CD14-positive monocyte (primary cell): Measurements from ENCODE around the gene GTF3C1. TPM values are rescaled to one million over a fixed set of nuclear protein-coding genes. Genes with fewer than 3 reads are reported as not detected.

ENCODE experiments used
- DNase-seq, 3 donors: peaks; one replicate each; pipeline ENCODE4 v3.0.0-alpha.2; 2011 to 2022
- H2AFZ ChIP-seq: 2 replicates; pipeline ENCODE4 v1.6.0; 2012; ENCODE audit warnings: mild to moderate bottlenecking, low read depth, low read length, inconsistent platforms; ENCODE audit not compliant: insufficient read depth, poor library complexity, severe bottlenecking
- H3K27ac ChIP-seq, 2 donors: 1 replicate in 1 of 2; 2 replicates in 1 of 2; pipeline ENCODE4 v1.5.1; 2012 to 2013; ENCODE audit warnings: low read length in 2 of 2, control low read depth in 1 of 2, inconsistent platforms in 1 of 2, low read depth in 1 of 2, mild to moderate bottlenecking in 1 of 2
- H3K27me3 ChIP-seq, 2 donors: one replicate each; pipeline versions ENCODE4 v1.6.0 to v1.6.1; 2011 to 2013; ENCODE audit warnings: low read length in 2 of 2; ENCODE audit not compliant: control insufficient read depth in 2 of 2, insufficient read depth in 2 of 2
- H3K36me3 ChIP-seq, 2 donors: replicated peaks in 1 of 2; 1 replicate in 1 of 2; 2 replicates in 1 of 2; pipeline versions ENCODE4 v1.5.1 to v1.6.1; 2012 to 2013; ENCODE audit warnings: low read length in 2 of 2, control low read depth in 1 of 2, inconsistent platforms in 1 of 2, mild to moderate bottlenecking in 1 of 2; ENCODE audit not compliant: insufficient read depth in 2 of 2, control insufficient read depth in 1 of 2
- H3K4me1 ChIP-seq, 2 donors: 1 replicate in 1 of 2; 2 replicates in 1 of 2; pipeline versions ENCODE4 v1.5.1 to v1.6.1; 2012 to 2013; ENCODE audit warnings: low read length in 2 of 2, control low read depth in 1 of 2, inconsistent platforms in 1 of 2, mild to moderate bottlenecking in 1 of 2, moderate library complexity in 1 of 2; ENCODE audit not compliant: insufficient read depth in 2 of 2, control insufficient read depth in 1 of 2
- H3K4me2 ChIP-seq: replicated peaks from 2 replicates; pipeline ENCODE3; 2012; ENCODE audit warnings: low read length, moderate library complexity, mild to moderate bottlenecking; ENCODE audit not compliant: poor library complexity, severe bottlenecking; ENCODE audit errors: extremely low read depth
- H3K4me3 ChIP-seq, 3 experiments: fragments of 200-600 bp in 1 of 3; sonication (generic) in 1 of 3; replicated peaks in 1 of 3; 1 replicate in 2 of 3; 2 replicates in 1 of 3; pipeline ENCODE4 v1.5.1; 2011 to 2013; ENCODE audit warnings: low read length in 3 of 3, mild to moderate bottlenecking in 3 of 3, control low read depth in 2 of 3, low read depth in 2 of 3, inconsistent platforms in 1 of 3, moderate library complexity in 1 of 3
- H3K79me2 ChIP-seq: 2 replicates; pipeline ENCODE4 v1.6.0; 2012; ENCODE audit warnings: mild to moderate bottlenecking, control low read depth, inconsistent platforms, low read length, moderate library complexity; ENCODE audit not compliant: insufficient read depth
- H3K9ac ChIP-seq: 2 replicates; pipeline ENCODE4 v1.6.0; 2017; ENCODE audit warnings: low read length, mild to moderate bottlenecking; ENCODE audit not compliant: insufficient read depth, poor library complexity, severe bottlenecking
- H3K9me3 ChIP-seq, 2 donors: replicated peaks in 1 of 2; 1 replicate in 1 of 2; 2 replicates in 1 of 2; pipeline versions ENCODE4 v1.5.1 to v1.6.1; 2012 to 2013; ENCODE audit warnings: low read length in 2 of 2, control low read depth in 1 of 2; ENCODE audit not compliant: control insufficient read depth in 1 of 2, insufficient read depth in 1 of 2
- H4K20me1 ChIP-seq: 2 replicates; pipeline ENCODE4 v1.6.0; 2012; ENCODE audit warnings: mild to moderate bottlenecking, low read length, control low read depth, moderate library complexity; ENCODE audit not compliant: insufficient read depth
- H3K27ac Mint-ChIP-seq, 7 donors: one replicate each; pipeline ENCODE4 v1.8.0; 2020; ENCODE audit warnings: mild to moderate bottlenecking in 7 of 7, mixed read lengths in 7 of 7, moderate library complexity in 6 of 7, inconsistent platforms in 2 of 7
- H3K27me3 Mint-ChIP-seq, 3 donors: one replicate each; pipeline ENCODE4 v1.8.0; 2021 to 2022; ENCODE audit warnings: low read depth in 3 of 3, mild to moderate bottlenecking in 3 of 3, mixed read lengths in 3 of 3, moderate library complexity in 3 of 3, inconsistent platforms in 1 of 3
- H3K36me3 Mint-ChIP-seq, 2 donors: one replicate each; pipeline ENCODE4 v1.8.0; 2020; ENCODE audit warnings: mixed read lengths in 2 of 2, inconsistent platforms in 1 of 2, mild to moderate bottlenecking in 1 of 2
- H3K4me1 Mint-ChIP-seq: one replicate; pipeline ENCODE4 v1.8.0; 2020; ENCODE audit warnings: mild to moderate bottlenecking, mixed read lengths
- H3K4me3 Mint-ChIP-seq, 2 donors: one replicate each; pipeline ENCODE4 v1.8.0; 2020; ENCODE audit warnings: mild to moderate bottlenecking in 2 of 2, mixed read lengths in 2 of 2, moderate library complexity in 1 of 2
- H3K9me3 Mint-ChIP-seq, 7 donors: one replicate each; pipeline ENCODE4 v1.8.0; 2020 to 2022; ENCODE audit warnings: mixed read lengths in 7 of 7, mild to moderate bottlenecking in 6 of 7, moderate library complexity in 6 of 7, inconsistent platforms in 2 of 7
- WGBS: methylation state at CpG from one replicate; pipeline ENCODE4 v1.1.5; 2013; ENCODE audit warnings: missing lambda C conversion rate; ENCODE audit not compliant: insufficient coverage; 5-methylcytosine and 5-hydroxymethylcytosine counted together
- intact Hi-C, 2 donors: fragments of 100-400 bp; cut with micrococcal nuclease; formaldehyde crosslinking; loops; one replicate each; pipeline versions ENCODE4 v1.15.0 to v1.15.1; 2023
- polyA plus RNA-seq, 3 donors: library from polyadenylated mRNA; depleted of rRNA in 1 of 3; unstranded in 2 of 3; stranded (reverse) in 1 of 3; fragments of 300-500 nt in 2 of 3; fragments of >200 nt in 1 of 3; fragmentation: Illumina TruSeq in 2 of 3; gene quantifications; 1 replicate in 2 of 3; 2 replicates in 1 of 3; pipeline ENCODE4 v1.2.3, GENCODE V29; 2012 to 2021
- TF ChIP-seq, protein P1 (sequence below): fragments of 200-600 bp; IDR thresholded peaks from one replicate; pipeline ENCODE4 v1.8.0; 2022; ENCODE audit warnings: antibody characterized with exemption, mild to moderate bottlenecking

The GTF3C1 gene
- polyA plus RNA-seq, 3 donors, result 7.0 to 22.0 (median 12.8) TPM

DNA sequence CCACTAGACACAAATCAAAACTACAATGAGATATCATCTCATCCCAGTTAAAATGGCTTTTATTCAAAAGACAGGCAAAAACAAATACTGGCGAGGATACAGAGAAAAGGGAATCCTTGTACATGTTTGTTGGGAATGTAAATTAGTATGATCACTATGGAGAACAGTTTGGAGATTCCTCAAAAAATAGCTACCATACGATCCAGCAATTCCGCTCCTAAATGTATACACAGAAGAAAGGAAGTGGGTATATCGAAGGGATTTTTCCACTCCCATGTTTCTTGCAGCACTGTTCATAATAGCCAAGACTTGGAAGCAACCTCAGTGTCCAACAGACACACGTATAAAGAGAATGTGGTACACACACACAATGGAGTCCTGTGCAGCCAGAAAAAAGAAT lies 35.5 kb upstream of the GTF3C1 start:
- WGBS, result no CpG with 5 or more reads among the region's 5 CpGs
- TF ChIP-seq, protein P1, sequence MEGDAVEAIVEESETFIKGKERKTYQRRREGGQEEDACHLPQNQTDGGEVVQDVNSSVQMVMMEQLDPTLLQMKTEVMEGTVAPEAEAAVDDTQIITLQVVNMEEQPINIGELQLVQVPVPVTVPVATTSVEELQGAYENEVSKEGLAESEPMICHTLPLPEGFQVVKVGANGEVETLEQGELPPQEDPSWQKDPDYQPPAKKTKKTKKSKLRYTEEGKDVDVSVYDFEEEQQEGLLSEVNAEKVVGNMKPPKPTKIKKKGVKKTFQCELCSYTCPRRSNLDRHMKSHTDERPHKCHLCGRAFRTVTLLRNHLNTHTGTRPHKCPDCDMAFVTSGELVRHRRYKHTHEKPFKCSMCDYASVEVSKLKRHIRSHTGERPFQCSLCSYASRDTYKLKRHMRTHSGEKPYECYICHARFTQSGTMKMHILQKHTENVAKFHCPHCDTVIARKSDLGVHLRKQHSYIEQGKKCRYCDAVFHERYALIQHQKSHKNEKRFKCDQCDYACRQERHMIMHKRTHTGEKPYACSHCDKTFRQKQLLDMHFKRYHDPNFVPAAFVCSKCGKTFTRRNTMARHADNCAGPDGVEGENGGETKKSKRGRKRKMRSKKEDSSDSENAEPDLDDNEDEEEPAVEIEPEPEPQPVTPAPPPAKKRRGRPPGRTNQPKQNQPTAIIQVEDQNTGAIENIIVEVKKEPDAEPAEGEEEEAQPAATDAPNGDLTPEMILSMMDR, result no peak

DNA sequence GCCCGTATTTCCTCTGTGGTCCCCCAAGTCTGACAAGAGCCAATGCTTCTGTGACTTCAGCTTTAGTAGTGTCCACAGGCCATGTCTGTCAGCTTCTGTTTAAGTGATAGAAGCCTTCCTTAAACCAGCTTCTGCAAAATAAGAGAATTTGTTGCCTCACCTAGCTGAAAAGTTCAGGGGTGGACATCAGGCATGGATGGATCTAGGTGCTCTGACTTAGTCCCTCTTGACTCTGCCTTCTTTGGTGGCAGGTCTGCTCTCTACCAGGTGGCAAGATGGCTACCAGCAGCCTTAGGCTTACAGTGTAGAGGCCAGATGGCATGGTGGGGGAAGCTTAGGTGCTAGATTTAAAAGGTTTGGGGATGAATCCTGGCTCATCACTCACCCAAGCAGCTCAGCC lies 33.9 kb upstream of the GTF3C1 start:
- Mint-ChIP-seq H3K9me3 (peaks cover 0 to 3% (median 0%) of the 10 kb centered on the region in 7 donors), H3K36me3 (peaks cover 24 to 34% of the 10 kb centered on the region in 2 donors), H3K4me1 (peaks cover 26% of the 10 kb centered on the region), H3K27me3 (peaks cover 0 to 1% (median 0%) of the 10 kb centered on the region in 3 donors), H3K27ac (no peak overlapping the region), H3K4me3 (no peak overlapping the region)
- no peaks in the 10 kb centered on the region for H4K20me1 ChIP-seq
- H3K4me1 ChIP-seq, result peaks cover 16 to 20% of the 10 kb centered on the region in 2 donors
- no peaks in the 10 kb centered on the region for H3K36me3 ChIP-seq
- H3K9me3 ChIP-seq, result no peaks in the 10 kb centered on the region
- intact Hi-C loops, result no loop called here
- DNase-seq, result no peak
- WGBS, result 100% methylated on average over 1 of the region's 1 CpG
- TF ChIP-seq, protein P1, result no peak
- H3K4me3 ChIP-seq, result no peak overlapping the region
- H3K79me2 ChIP-seq, result no peaks in the 10 kb centered on the region
- H3K4me2 ChIP-seq, result no peak overlapping the region
- no peak overlapping the region for H3K27ac ChIP-seq
- H2AFZ ChIP-seq, result no peak overlapping the region
- H3K27me3 ChIP-seq, result no peaks in the 10 kb centered on the region
- H3K9ac ChIP-seq, result no peak overlapping the region

More for the DNA sequence above, 35.5 kb upstream of the GTF3C1 start:
- intact Hi-C loops, result no loop called here
- Histone ChIP-seq H2AFZ (no peak overlapping the region), H3K4me3 (no peak overlapping the region), H3K9me3 (no peaks in the 10 kb centered on the region), H3K4me2 (no peak overlapping the region), H4K20me1 (no peaks in the 10 kb centered on the region), H3K4me1 (peaks cover 16 to 20% of the 10 kb centered on the region in 2 donors), H3K79me2 (no peaks in the 10 kb centered on the region), H3K27ac (no peak overlapping the region), H3K9ac (no peak overlapping the region), H3K36me3 (no peaks in the 10 kb centered on the region), H3K27me3 (no peaks in the 10 kb centered on the region)
- Mint-ChIP-seq H3K9me3 (peaks cover 0 to 3% (median 0%) of the 10 kb centered on the region in 7 donors), H3K4me3 (no peak overlapping the region), H3K36me3 (peaks cover 16 to 33% of the 10 kb centered on the region in 2 donors), H3K4me1 (peaks cover 26% of the 10 kb centered on the region), H3K27ac (no peak overlapping the region), H3K27me3 (peaks cover 0 to 2% (median 1%) of the 10 kb centered on the region in 3 donors)
- no peak for DNase-seq
